WTC11 (cell line): ENCODE results near the gene MT1G. TPM values are rescaled to one million over a fixed set of nuclear protein-coding genes. Genes with fewer than 3 reads are reported as not detected.

Experiments
- ATAC-seq: fragments of 200-7000 bp; cut with Tn5 transposase; 2 replicates; pipeline ENCODE4 v1.10.0; 2021; ENCODE audit warnings: mild to moderate bottlenecking, moderate library complexity
- CTCF ChIA-PET: fragments of 300-600 bp; sonication (Branson Sonifier 250); formaldehyde crosslinking; loops from one replicate; lab custom pipeline; 2021; ENCODE audit warnings: antibody characterized with exemption; lab: Charles Lee
- POLR2A ChIA-PET: fragments of 350-600 bp; sonication (Branson Sonifier 250); formaldehyde crosslinking; loops from one replicate; lab custom pipeline; 2021; ENCODE audit warnings: antibody characterized with exemption; lab: Charles Lee
- DNase-seq: peaks from one replicate; pipeline ENCODE4 v3.0.0; 2021; ENCODE audit warnings: low spot score
- H3K27ac Mint-ChIP-seq: 2 replicates; pipeline ENCODE4 v1.8.0; 2021; ENCODE audit warnings: mixed read lengths
- H3K27me3 Mint-ChIP-seq: 2 replicates; pipeline ENCODE4 v1.8.0; 2021; ENCODE audit warnings: low read depth, mild to moderate bottlenecking, moderate library complexity, mixed read lengths
- H3K36me3 Mint-ChIP-seq: 2 replicates; pipeline ENCODE4 v1.8.0; 2021; ENCODE audit warnings: mixed read lengths
- H3K4me1 Mint-ChIP-seq: 2 replicates; pipeline ENCODE4 v1.8.0; 2022; ENCODE audit warnings: mixed read lengths
- H3K4me3 Mint-ChIP-seq: 2 replicates; pipeline ENCODE4 v1.8.0; 2021; ENCODE audit warnings: mild to moderate bottlenecking, moderate library complexity, mixed read lengths
- H3K9me3 Mint-ChIP-seq: 2 replicates; pipeline ENCODE4 v1.8.0; 2021; ENCODE audit warnings: mixed read lengths
- CREM ChIP-seq: sonication (generic); formaldehyde crosslinking; IDR thresholded peaks from 2 replicates; pipeline ENCODE4 v1.8.1; 2022; ENCODE audit warnings: mild to moderate bottlenecking, missing genetic modification reagents, moderate library complexity
- CTCF ChIP-seq: fragments of 200-600 bp; IDR thresholded peaks from 2 replicates; pipeline ENCODE4 v1.8.0; 2022; ENCODE audit warnings: antibody characterized with exemption
- ESRRA ChIP-seq: sonication (generic); formaldehyde crosslinking; IDR thresholded peaks from 2 replicates; pipeline ENCODE4 v1.8.1; 2022; ENCODE audit warnings: mild to moderate bottlenecking, missing genetic modification reagents, borderline replicate concordance
- FOXP1 ChIP-seq: sonication (generic); formaldehyde crosslinking; IDR thresholded peaks from 2 replicates; pipeline ENCODE4 v1.8.0; 2022; ENCODE audit warnings: missing genetic modification reagents, mild to moderate bottlenecking, moderate library complexity, borderline replicate concordance
- MLX ChIP-seq: sonication (generic); formaldehyde crosslinking; IDR thresholded peaks from 2 replicates; pipeline ENCODE4 v1.8.1; 2023; ENCODE audit warnings: mild to moderate bottlenecking, missing genetic modification reagents, moderate library complexity
- MXD4 ChIP-seq: fragments of 250-450 bp; sonication (Bioruptor Pico); IDR thresholded peaks from 2 replicates; pipeline ENCODE4 v1.8.0; 2021; ENCODE audit warnings: mild to moderate bottlenecking, moderate library complexity, borderline replicate concordance
- MYBL2 ChIP-seq: sonication (generic); formaldehyde crosslinking; IDR thresholded peaks from 2 replicates; pipeline ENCODE4 v1.8.1; 2023; ENCODE audit warnings: mild to moderate bottlenecking, moderate library complexity, missing genetic modification reagents
- NFYB ChIP-seq: sonication (generic); formaldehyde crosslinking; conservative IDR thresholded peaks from 2 replicates; pipeline ENCODE4 v1.8.0; 2022; ENCODE audit warnings: low read depth, missing genetic modification reagents
- NR2C2 ChIP-seq: sonication (generic); formaldehyde crosslinking; IDR thresholded peaks from 2 replicates; pipeline ENCODE4 v1.8.0; 2022; ENCODE audit warnings: mild to moderate bottlenecking, missing genetic modification reagents
- PRDM15 ChIP-seq: sonication (generic); formaldehyde crosslinking; IDR thresholded peaks from 2 replicates; pipeline ENCODE4 v1.8.0; 2022; ENCODE audit warnings: missing genetic modification reagents
- RELA ChIP-seq: sonication (generic); formaldehyde crosslinking; IDR thresholded peaks from 2 replicates; pipeline ENCODE4 v1.8.1; 2022; ENCODE audit warnings: missing genetic modification reagents, mild to moderate bottlenecking, borderline replicate concordance
- TEAD4 ChIP-seq: sonication (generic); formaldehyde crosslinking; IDR thresholded peaks from 2 replicates; pipeline ENCODE4 v1.8.0; 2022; ENCODE audit warnings: mild to moderate bottlenecking, missing genetic modification reagents
- ZBTB21 ChIP-seq: sonication (generic); formaldehyde crosslinking; IDR thresholded peaks from 2 replicates; pipeline ENCODE4 v1.8.1; 2023; ENCODE audit warnings: mild to moderate bottlenecking, missing genetic modification reagents, borderline replicate concordance
- ZBTB43 ChIP-seq: sonication (generic); formaldehyde crosslinking; IDR thresholded peaks from 2 replicates; pipeline ENCODE4 v1.8.1; 2023; ENCODE audit warnings: mild to moderate bottlenecking, missing genetic modification reagents
- ZNF121 ChIP-seq: sonication (generic); formaldehyde crosslinking; IDR thresholded peaks from 2 replicates; pipeline ENCODE4 v1.8.0; 2023; ENCODE audit warnings: missing genetic modification reagents
- ZNF138 ChIP-seq: sonication (generic); formaldehyde crosslinking; conservative IDR thresholded peaks from 2 replicates; pipeline ENCODE4 v1.8.1; 2022; ENCODE audit warnings: mild to moderate bottlenecking, moderate library complexity, missing genetic modification reagents
- ZNF263 ChIP-seq: sonication (generic); formaldehyde crosslinking; IDR thresholded peaks from 2 replicates; pipeline ENCODE4 v1.8.1; 2022; ENCODE audit warnings: low read depth, mild to moderate bottlenecking, moderate library complexity, missing genetic modification reagents
- ZNF317 ChIP-seq: sonication (generic); formaldehyde crosslinking; IDR thresholded peaks from 2 replicates; pipeline ENCODE4 v1.8.1; 2023; ENCODE audit warnings: low read depth, mild to moderate bottlenecking, moderate library complexity, missing genetic modification reagents, borderline replicate concordance
- ZNF532 ChIP-seq: fragments of 250-450 bp; sonication (Bioruptor Pico); IDR thresholded peaks from 2 replicates; pipeline ENCODE4 v1.9.0; 2021; ENCODE audit warnings: mild to moderate bottlenecking, borderline replicate concordance
- ZSCAN18 ChIP-seq: fragments of 250-450 bp; sonication (Bioruptor Pico); IDR thresholded peaks from 2 replicates; pipeline ENCODE4 v2.1.2; 2022; ENCODE audit warnings: mild to moderate bottlenecking, moderate library complexity
- total RNA-seq: library from RNA; stranded (reverse); gene quantifications from 3 replicates; pipeline ENCODE4 v1.2.3, GENCODE V29; 2021

MT1G gene
- total RNA-seq, 1 experiment from 2014 or later: 333 TPM

GRCh38 chr16:56641166-56641565 is 26.7 kb downstream of the MT1G start:
- no peak overlapping the region for H3K4me3 Mint-ChIP-seq
- ChIA-PET CTCF (interaction anchor here (1.4 kb wide), 1 partner anchor 16 kb away, joined by 6 read pairs; the partner anchor contains the start of gene MT1E), POLR2A (interaction anchor here (1.1 kb wide), 1 partner anchor 36 kb away, joined by 3 read pairs; no protein-coding TSS in a partner anchor)
- H3K4me1 Mint-ChIP-seq: peaks cover 27% of the 10 kb centered on the region
- TF ChIP-seq TEAD4 (CRISPR knock-in tag) (no peak), NFYB (CRISPR knock-in tag) (no peak), ZSCAN18 (CRISPR knock-in tag) (no peak), MLX (CRISPR knock-in tag) (no peak), ZBTB21 (CRISPR knock-in tag) (no peak), MXD4 (CRISPR knock-in tag) (no peak), CREM (CRISPR knock-in tag) (no peak), ZBTB43 (CRISPR knock-in tag) (no peak), ZNF138 (CRISPR knock-in tag) (no peak)
- no peaks in the 10 kb centered on the region for H3K36me3 Mint-ChIP-seq
- H3K27me3 Mint-ChIP-seq: peaks cover 100% of the 10 kb centered on the region
- no peaks in the 10 kb centered on the region for H3K9me3 Mint-ChIP-seq
- DNase-seq (no peak), ATAC-seq (no peak)
- no peak overlapping the region for H3K27ac Mint-ChIP-seq

- ChIA-PET CTCF (interaction anchor here (1.4 kb wide), 2 partner anchors 15 to 39 kb away, joined by 3 to 6 read pairs; partner anchors contain the start of gene MT1E), POLR2A (interaction anchor here (0.9 to 1.5 kb wide), 3 partner anchors 9 to 37 kb away, joined by 3 to 4 read pairs (median 3); partner anchors contain the start of gene MT1E)
- Mint-ChIP-seq H3K27ac (no peak overlapping the region), H3K4me3 (no peak overlapping the region), H3K27me3 (peaks cover 100% of the 10 kb centered on the region), H3K4me1 (peaks cover 31% of the 10 kb centered on the region), H3K9me3 (no peaks in the 10 kb centered on the region), H3K36me3 (no peaks in the 10 kb centered on the region)
- no peak for ATAC-seq
- no peak for DNase-seq
- TF ChIP-seq ESRRA: no peak
- no peak for TF ChIP-seq FOXP1 (CRISPR knock-in tag)
- no peak for TF ChIP-seq MYBL2 (CRISPR knock-in tag)
- TF ChIP-seq TEAD4 (CRISPR knock-in tag): no peak
- TF ChIP-seq ZNF121 (CRISPR knock-in tag): no peak
- no peak for TF ChIP-seq NR2C2 (CRISPR knock-in tag)
- no peak for TF ChIP-seq ZNF317
- no peak for TF ChIP-seq ZNF532 (CRISPR knock-in tag)
- no peak for TF ChIP-seq PRDM15 (CRISPR knock-in tag)
- no peak for TF ChIP-seq ZNF263 (CRISPR knock-in tag)
- no peak for TF ChIP-seq RELA
- TF ChIP-seq CTCF: no peak
- TF ChIP-seq ZSCAN18 (CRISPR knock-in tag): no peak
Observed at GRCh38 chr16:56640076-56640475, 27.8 kb downstream of the MT1G start.
